Endothelial cell of umbilical vein (primary cell): ENCODE results near the gene SUCLG1.

Experiments used
- EZH2 ChIP-seq: IDR thresholded peaks from 2 replicates; pipeline ENCODE4 v1.6.1; 2012; ENCODE audit warnings: borderline replicate concordance, low read depth, mild to moderate bottlenecking, moderate library complexity, low read length, inconsistent platforms; ENCODE audit not compliant: severe bottlenecking
- FOS ChIP-seq: IDR thresholded peaks from 2 replicates; pipeline ENCODE4 v1.6.1; 2011; ENCODE audit warnings: mild to moderate bottlenecking, low read length, moderate library complexity, borderline replicate concordance; ENCODE audit not compliant: insufficient read depth
- GATA2 ChIP-seq: IDR thresholded peaks from 2 replicates; pipeline ENCODE4 v1.7.0; 2011; ENCODE audit warnings: low read depth, mild to moderate bottlenecking, moderate library complexity, mixed read lengths, low read length; ENCODE audit not compliant: insufficient read length, insufficient read depth
- MAX ChIP-seq: IDR thresholded peaks from 2 replicates; pipeline ENCODE4 v1.6.1; 2011; ENCODE audit not compliant: insufficient read depth, insufficient read length
- MYC ChIP-seq: IDR thresholded peaks from one replicate; pipeline ENCODE4 v1.6.1; 2011; ENCODE audit warnings: mild to moderate bottlenecking, low read depth, low read length
- POLR2A ChIP-seq: IDR thresholded peaks from 2 replicates; pipeline ENCODE4 v1.6.1; 2012; ENCODE audit warnings: low read depth, mild to moderate bottlenecking, control low read depth, low read length
- POLR2AphosphoS5 ChIP-seq: IDR thresholded peaks from 2 replicates; pipeline ENCODE4 v1.6.1; 2012; ENCODE audit warnings: low read depth, mild to moderate bottlenecking, control low read depth, low read length, moderate library complexity; ENCODE audit not compliant: insufficient read depth
- TF ChIP-seq, protein P1 (sequence below), 2 donors: IDR thresholded peaks; 1 replicate in 1 of 2; 2 replicates in 1 of 2; pipeline ENCODE4 v1.5.1; 2011; ENCODE audit warnings: low read length in 2 of 2, mild to moderate bottlenecking in 2 of 2, moderate library complexity in 2 of 2, control low read depth in 1 of 2, inconsistent platforms in 1 of 2, low read depth in 1 of 2; ENCODE audit not compliant: insufficient read depth in 1 of 2; ENCODE audit errors: extremely low read depth in 1 of 2

GRCh38 chr2:84491741-84492140 lies 32.7 kb upstream of the SUCLG1 start:
- TF ChIP-seq EZH2 (no peak), POLR2A (no peak), MAX (no peak), FOS (no peak), POLR2AphosphoS5 (no peak), GATA2 (no peak), MYC (no peak)
- TF ChIP-seq, protein P1, sequence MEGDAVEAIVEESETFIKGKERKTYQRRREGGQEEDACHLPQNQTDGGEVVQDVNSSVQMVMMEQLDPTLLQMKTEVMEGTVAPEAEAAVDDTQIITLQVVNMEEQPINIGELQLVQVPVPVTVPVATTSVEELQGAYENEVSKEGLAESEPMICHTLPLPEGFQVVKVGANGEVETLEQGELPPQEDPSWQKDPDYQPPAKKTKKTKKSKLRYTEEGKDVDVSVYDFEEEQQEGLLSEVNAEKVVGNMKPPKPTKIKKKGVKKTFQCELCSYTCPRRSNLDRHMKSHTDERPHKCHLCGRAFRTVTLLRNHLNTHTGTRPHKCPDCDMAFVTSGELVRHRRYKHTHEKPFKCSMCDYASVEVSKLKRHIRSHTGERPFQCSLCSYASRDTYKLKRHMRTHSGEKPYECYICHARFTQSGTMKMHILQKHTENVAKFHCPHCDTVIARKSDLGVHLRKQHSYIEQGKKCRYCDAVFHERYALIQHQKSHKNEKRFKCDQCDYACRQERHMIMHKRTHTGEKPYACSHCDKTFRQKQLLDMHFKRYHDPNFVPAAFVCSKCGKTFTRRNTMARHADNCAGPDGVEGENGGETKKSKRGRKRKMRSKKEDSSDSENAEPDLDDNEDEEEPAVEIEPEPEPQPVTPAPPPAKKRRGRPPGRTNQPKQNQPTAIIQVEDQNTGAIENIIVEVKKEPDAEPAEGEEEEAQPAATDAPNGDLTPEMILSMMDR (IDR thresholded peaks at IDR 0.05; ENCODE audit: extremely low read depth in 1 of 2, insufficient read depth in 1 of 2, low read depth in 1 of 2, low read length in 2 of 2) = no peak
